H9 (cell line): ENCODE measurements around the gene KRT6A. TPM values are rescaled to one million over a fixed set of nuclear protein-coding genes. Genes with fewer than 3 reads are reported as not detected.

Source experiments
- DNase-seq: peaks from one replicate; pipeline ENCODE4 v3.0.0-alpha.2; 2017
- H2AFZ ChIP-seq: one replicate; pipeline ENCODE4 v1.6.1; 2013; ENCODE audit warnings: mild to moderate bottlenecking, low read length, control low read depth, moderate library complexity
- H2AK5ac ChIP-seq: 2 replicates; pipeline ENCODE4 v1.6.1; 2013; ENCODE audit warnings: low read length, control low read depth, mixed read lengths; ENCODE audit not compliant: insufficient read length
- H2BK120ac ChIP-seq: one replicate; pipeline ENCODE4 v1.6.1; 2013; ENCODE audit warnings: low read depth, mild to moderate bottlenecking, low read length, control low read depth, inconsistent platforms; ENCODE audit not compliant: poor library complexity, severe bottlenecking
- H2BK12ac ChIP-seq: 2 replicates; pipeline ENCODE4 v1.6.1; 2013; ENCODE audit warnings: low read length, control low read depth, mixed read lengths, low read depth; ENCODE audit not compliant: insufficient read length
- H2BK15ac ChIP-seq: 2 replicates; pipeline ENCODE4 v1.6.1; 2013; ENCODE audit warnings: low read depth, low read length, control low read depth
- H2BK20ac ChIP-seq: one replicate; pipeline ENCODE4 v1.6.1; 2013; ENCODE audit warnings: low read depth, mild to moderate bottlenecking, low read length, control low read depth, inconsistent platforms; ENCODE audit not compliant: poor library complexity, severe bottlenecking
- H2BK5ac ChIP-seq: 2 replicates; pipeline ENCODE4 v1.6.1; 2013; ENCODE audit warnings: low read length, control low read depth, mixed read lengths; ENCODE audit not compliant: insufficient read length
- H3K14ac ChIP-seq: 2 replicates; pipeline ENCODE4 v1.6.1; 2013; ENCODE audit warnings: low read length, control low read depth; ENCODE audit not compliant: insufficient read depth
- H3K18ac ChIP-seq: 2 replicates; pipeline ENCODE4 v1.6.1; 2013; ENCODE audit warnings: low read depth, mild to moderate bottlenecking, mixed read lengths, low read length, control low read depth; ENCODE audit not compliant: insufficient read length
- H3K23ac ChIP-seq: 2 replicates; pipeline ENCODE4 v1.6.1; 2013; ENCODE audit warnings: low read length, control low read depth, mixed read lengths, low read depth; ENCODE audit not compliant: insufficient read length
- H3K23me2 ChIP-seq: 2 replicates; pipeline ENCODE4 v1.6.1; 2013; ENCODE audit warnings: low read depth, mild to moderate bottlenecking, mixed read lengths, low read length, control low read depth; ENCODE audit not compliant: insufficient read length, poor library complexity, severe bottlenecking
- H3K27ac ChIP-seq: 2 replicates; pipeline ENCODE4 v1.5.1; 2013; ENCODE audit warnings: low read length, control low read depth, mixed read lengths, low read depth; ENCODE audit not compliant: insufficient read length
- H3K27me3 ChIP-seq: 2 replicates; pipeline ENCODE4 v1.6.1; 2013; ENCODE audit warnings: low read length, control low read depth, inconsistent platforms; ENCODE audit not compliant: insufficient read depth
- H3K4ac ChIP-seq: 2 replicates; pipeline ENCODE4 v1.6.1; 2013; ENCODE audit warnings: low read depth, mild to moderate bottlenecking, control low read depth, inconsistent platforms, low read length, moderate library complexity
- H3K4me1 ChIP-seq: 2 replicates; pipeline ENCODE4 v1.6.1; 2013; ENCODE audit warnings: low read length, control low read depth, inconsistent platforms; ENCODE audit not compliant: insufficient read depth
- H3K4me2 ChIP-seq: 2 replicates; pipeline ENCODE4 v1.6.1; 2013; ENCODE audit warnings: low read length, control low read depth, mixed read lengths; ENCODE audit not compliant: insufficient read length, insufficient read depth
- H3K56ac ChIP-seq: 2 replicates; pipeline ENCODE4 v1.6.1; 2013; ENCODE audit warnings: low read depth, mild to moderate bottlenecking, mixed read lengths, low read length, control low read depth; ENCODE audit not compliant: insufficient read length
- H3K79me1 ChIP-seq: 2 replicates; pipeline ENCODE4 v1.6.1; 2013; ENCODE audit warnings: low read depth, mild to moderate bottlenecking, moderate library complexity, low read length, control low read depth, inconsistent platforms; ENCODE audit not compliant: insufficient read depth, poor library complexity, severe bottlenecking
- H3K79me2 ChIP-seq: 2 replicates; pipeline ENCODE4 v1.6.1; 2013; ENCODE audit warnings: low read length, control low read depth, inconsistent platforms; ENCODE audit not compliant: insufficient read depth
- H3K9ac ChIP-seq: 2 replicates; pipeline ENCODE4 v1.6.1; 2013; ENCODE audit warnings: low read length, control low read depth, mixed read lengths; ENCODE audit not compliant: insufficient read length; ENCODE audit errors: extremely low read depth
- H3K9me3 ChIP-seq: one replicate; pipeline ENCODE4 v1.6.1; 2013; ENCODE audit warnings: low read depth, low read length, inconsistent platforms; ENCODE audit not compliant: control insufficient read depth
- H3T11ph ChIP-seq: one replicate; pipeline ENCODE4 v1.6.1; 2013; ENCODE audit warnings: mild to moderate bottlenecking, low read length, control low read depth, inconsistent platforms
- H4K20me1 ChIP-seq: one replicate; pipeline ENCODE4 v1.6.1; 2013; ENCODE audit not compliant: control insufficient read depth, insufficient read length, insufficient read depth
- H4K5ac ChIP-seq: 2 replicates; pipeline ENCODE4 v1.6.1; 2013; ENCODE audit warnings: low read depth, mild to moderate bottlenecking, mixed read lengths, low read length, control low read depth; ENCODE audit not compliant: insufficient read length
- H4K8ac ChIP-seq: replicated peaks from 2 replicates; pipeline ENCODE4 v1.6.1; 2013; ENCODE audit warnings: low read length, control low read depth, mixed read lengths, low read depth; ENCODE audit not compliant: insufficient read length
- H4K91ac ChIP-seq: 2 replicates; pipeline ENCODE4 v1.6.1; 2013; ENCODE audit warnings: low read depth, mild to moderate bottlenecking, moderate library complexity, mixed read lengths, low read length, control low read depth; ENCODE audit not compliant: insufficient read length
- H3K27ac Mint-ChIP-seq, 3 experiments: 2 replicates in 2 of 3; 3 replicates in 1 of 3; pipeline ENCODE4 v1.8.0; 2020 to 2021; ENCODE audit warnings: mixed read lengths in 3 of 3, mild to moderate bottlenecking in 1 of 3, moderate library complexity in 1 of 3
- H3K27me3 Mint-ChIP-seq: 2 replicates; pipeline ENCODE4 v1.8.0; 2021; ENCODE audit warnings: low read depth, mild to moderate bottlenecking, moderate library complexity, mixed read lengths
- H3K36me3 Mint-ChIP-seq, 3 experiments: 2 replicates in 2 of 3; 3 replicates in 1 of 3; pipeline ENCODE4 v1.8.0; 2020 to 2021; ENCODE audit warnings: low read depth in 3 of 3, mixed read lengths in 3 of 3; ENCODE audit not compliant: insufficient read depth in 1 of 3
- H3K4me1 Mint-ChIP-seq, 2 experiments: 2 replicates each; pipeline ENCODE4 v1.8.0; 2020; ENCODE audit warnings: mixed read lengths in 2 of 2
- H3K4me3 Mint-ChIP-seq, 2 experiments: 2 replicates in 1 of 2; 3 replicates in 1 of 2; pipeline ENCODE4 v1.8.0; 2020 to 2021; ENCODE audit warnings: mild to moderate bottlenecking in 2 of 2, mixed read lengths in 2 of 2, moderate library complexity in 1 of 2
- H3K9me3 Mint-ChIP-seq, 2 experiments: 2 replicates in 1 of 2; 3 replicates in 1 of 2; pipeline ENCODE4 v1.8.0; 2020; ENCODE audit warnings: mild to moderate bottlenecking in 2 of 2, mixed read lengths in 2 of 2, moderate library complexity in 1 of 2
- WGBS: extraction: QIAGEN DNeasy Blood & Tissue Kit; methylation state at CpG from one replicate; pipeline ENCODE4 v1.1.7; 2013; ENCODE audit warnings: missing lambda C conversion rate, low lambda C conversion rate, mixed read lengths; ENCODE audit not compliant: insufficient read length; ENCODE audit errors: extremely low coverage; 5-methylcytosine and 5-hydroxymethylcytosine counted together
- total RNA-seq: library from RNA; stranded (reverse); gene quantifications from 2 replicates; pipeline ENCODE4 v1.2.1, GENCODE V29; 2021
- TF ChIP-seq, protein P1 (sequence below): fragments of 200-600 bp; sonication (generic); conservative IDR thresholded peaks from 3 replicates; pipeline ENCODE4 v1.8.0; 2021; ENCODE audit warnings: antibody characterized with exemption, mild to moderate bottlenecking

The KRT6A gene
- total RNA-seq, 1 experiment from 2014 or later, result not detected

- Histone ChIP-seq H2BK12ac (no peak overlapping the region), H3K4me2 (no peak overlapping the region), H3K4ac (no peak overlapping the region), H3K14ac (no peak overlapping the region), H3K23ac (no peak overlapping the region), H4K20me1 (no peaks in the 10 kb centered on the region), H3K23me2 (no peaks in the 10 kb centered on the region), H2AFZ (no peak overlapping the region), H3K9ac (no peak overlapping the region), H2BK120ac (no peak overlapping the region), H4K8ac (no peak overlapping the region), H3K4me1 (no peaks in the 10 kb centered on the region), H3T11ph (no peak overlapping the region), H4K91ac (no peak overlapping the region), H3K18ac (no peak overlapping the region), H2BK15ac (no peak overlapping the region), H3K9me3 (no peaks in the 10 kb centered on the region), H2BK5ac (no peak overlapping the region), H3K56ac (no peak overlapping the region), H3K79me1 (no peaks in the 10 kb centered on the region), H4K5ac (no peak overlapping the region), H3K79me2 (no peaks in the 10 kb centered on the region), H2BK20ac (no peak overlapping the region), H2AK5ac (no peak overlapping the region), H3K27me3 (no peaks in the 10 kb centered on the region; the same call in 1 of the 2 replicates), H3K27ac (no peak overlapping the region)
- TF ChIP-seq, protein P1, sequence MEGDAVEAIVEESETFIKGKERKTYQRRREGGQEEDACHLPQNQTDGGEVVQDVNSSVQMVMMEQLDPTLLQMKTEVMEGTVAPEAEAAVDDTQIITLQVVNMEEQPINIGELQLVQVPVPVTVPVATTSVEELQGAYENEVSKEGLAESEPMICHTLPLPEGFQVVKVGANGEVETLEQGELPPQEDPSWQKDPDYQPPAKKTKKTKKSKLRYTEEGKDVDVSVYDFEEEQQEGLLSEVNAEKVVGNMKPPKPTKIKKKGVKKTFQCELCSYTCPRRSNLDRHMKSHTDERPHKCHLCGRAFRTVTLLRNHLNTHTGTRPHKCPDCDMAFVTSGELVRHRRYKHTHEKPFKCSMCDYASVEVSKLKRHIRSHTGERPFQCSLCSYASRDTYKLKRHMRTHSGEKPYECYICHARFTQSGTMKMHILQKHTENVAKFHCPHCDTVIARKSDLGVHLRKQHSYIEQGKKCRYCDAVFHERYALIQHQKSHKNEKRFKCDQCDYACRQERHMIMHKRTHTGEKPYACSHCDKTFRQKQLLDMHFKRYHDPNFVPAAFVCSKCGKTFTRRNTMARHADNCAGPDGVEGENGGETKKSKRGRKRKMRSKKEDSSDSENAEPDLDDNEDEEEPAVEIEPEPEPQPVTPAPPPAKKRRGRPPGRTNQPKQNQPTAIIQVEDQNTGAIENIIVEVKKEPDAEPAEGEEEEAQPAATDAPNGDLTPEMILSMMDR, result no peak
- 0 out of 4 replicates have a peak, but pooled peaks cover 0 to 2% of the 10 kb centered on the region in 2 experiments for H3K4me1 Mint-ChIP-seq
- no peak overlapping the region for H3K4me3 Mint-ChIP-seq
- no peak for DNase-seq
- no peaks in the 10 kb centered on the region for H3K9me3 Mint-ChIP-seq
- no peaks in the 10 kb centered on the region for H3K36me3 Mint-ChIP-seq
- H3K27ac Mint-ChIP-seq, result no peak overlapping the region
- H3K27me3 Mint-ChIP-seq, result peaks cover 6% of the 10 kb centered on the region
- WGBS, result no CpG with 5 or more reads among the region's 2 CpGs
These were observed 37.8 kb upstream of the KRT6A start for GRCh38 chr12:52530905-52531304.
